Hepatocyte (in vitro differentiated cells): ENCODE measurements around the gene GUCY1A2. TPM values are rescaled to one million over a fixed set of nuclear protein-coding genes. Genes with fewer than 3 reads are reported as not detected.

Experiments used
- DNase-seq: peaks from one replicate; pipeline ENCODE4 v3.0.0-alpha.2; 2016; ENCODE audit warnings: low spot score
- H2AFZ ChIP-seq: fragments of 200-600 bp; sonication (generic); 2 replicates; pipeline ENCODE4 v1.6.0; 2016; ENCODE audit warnings: antibody characterized with exemption, mild to moderate bottlenecking
- H3K27ac ChIP-seq: fragments of 200-600 bp; sonication (generic); 2 replicates; pipeline ENCODE4 v1.5.1; 2016; ENCODE audit warnings: mild to moderate bottlenecking
- H3K27me3 ChIP-seq: fragments of 200-600 bp; sonication (generic); 2 replicates; pipeline ENCODE4 v1.6.1; 2016
- H3K36me3 ChIP-seq: fragments of 200-600 bp; sonication (generic); replicated peaks from 2 replicates; pipeline ENCODE4 v1.5.1; 2016; ENCODE audit warnings: low read depth; ENCODE audit not compliant: insufficient read depth
- H3K4me1 ChIP-seq: fragments of 200-600 bp; sonication (generic); 2 replicates; pipeline ENCODE4 v1.5.1; 2016; ENCODE audit warnings: mild to moderate bottlenecking, moderate library complexity; ENCODE audit not compliant: insufficient read depth
- H3K4me2 ChIP-seq: fragments of 200-600 bp; sonication (generic); 2 replicates; pipeline ENCODE4 v1.6.0; 2016
- H3K4me3 ChIP-seq: fragments of 200-600 bp; sonication (generic); 2 replicates; pipeline ENCODE4 v1.5.1; 2016; ENCODE audit warnings: mild to moderate bottlenecking
- H3K79me2 ChIP-seq: fragments of 200-600 bp; sonication (generic); 2 replicates; pipeline ENCODE4 v1.6.0; 2017; ENCODE audit warnings: mild to moderate bottlenecking
- H3K9me2 ChIP-seq: fragments of 200-600 bp; sonication (generic); replicated peaks from 2 replicates; pipeline ENCODE4 v1.6.0; 2017; ENCODE audit warnings: mild to moderate bottlenecking; ENCODE audit not compliant: insufficient read depth
- H3K9me3 ChIP-seq: fragments of 200-600 bp; sonication (generic); 2 replicates; pipeline ENCODE4 v1.5.1; 2016; ENCODE audit warnings: low read depth, mild to moderate bottlenecking
- H4K20me1 ChIP-seq: fragments of 200-600 bp; sonication (generic); 2 replicates; pipeline ENCODE4 v1.6.0; 2016; ENCODE audit warnings: mild to moderate bottlenecking; ENCODE audit not compliant: insufficient read depth, poor library complexity, severe bottlenecking
- EZH2 ChIP-seq: fragments of 200-600 bp; sonication (generic); IDR thresholded peaks from 2 replicates; pipeline ENCODE4 v1.6.1; 2016; ENCODE audit warnings: antibody characterized with exemption, mild to moderate bottlenecking, borderline replicate concordance
- EZH2phosphoT487 ChIP-seq: fragments of 200-600 bp; sonication (generic); IDR thresholded peaks from one replicate; pipeline ENCODE4 v1.6.1; 2018; ENCODE audit warnings: antibody characterized with exemption, mild to moderate bottlenecking, low read depth, moderate library complexity; ENCODE audit not compliant: unreplicated experiment, severe bottlenecking
- WGBS: methylation state at CpG from one replicate; pipeline ENCODE4 v1.1.6; 2016; ENCODE audit warnings: low lambda C conversion rate; ENCODE audit errors: missing lambda C conversion rate; 5-methylcytosine and 5-hydroxymethylcytosine counted together
- polyA plus RNA-seq: library from polyadenylated mRNA; unstranded; fragments of >200 nt; fragmentation: Nextera tagmentation; extraction: Ambion mirVana; gene quantifications from 2 replicates; pipeline ENCODE4 v1.2.1, GENCODE V29; 2016
- total RNA-seq: library from RNA; depleted of rRNA; stranded (reverse); fragments of >200 nt; gene quantifications from 2 replicates; pipeline ENCODE4 v1.2.3, GENCODE V29; 2014
- TF ChIP-seq, protein P1 (sequence below): fragments of 200-600 bp; sonication (generic); IDR thresholded peaks from 2 replicates; pipeline ENCODE4 v1.5.1; 2016; ENCODE audit warnings: antibody characterized with exemption, mild to moderate bottlenecking; ENCODE audit not compliant: poor library complexity

Gene GUCY1A2
- total and polyA plus RNA-seq, 2 experiments from 2014 or later, result 3.3 to 9.1 TPM

DNA sequence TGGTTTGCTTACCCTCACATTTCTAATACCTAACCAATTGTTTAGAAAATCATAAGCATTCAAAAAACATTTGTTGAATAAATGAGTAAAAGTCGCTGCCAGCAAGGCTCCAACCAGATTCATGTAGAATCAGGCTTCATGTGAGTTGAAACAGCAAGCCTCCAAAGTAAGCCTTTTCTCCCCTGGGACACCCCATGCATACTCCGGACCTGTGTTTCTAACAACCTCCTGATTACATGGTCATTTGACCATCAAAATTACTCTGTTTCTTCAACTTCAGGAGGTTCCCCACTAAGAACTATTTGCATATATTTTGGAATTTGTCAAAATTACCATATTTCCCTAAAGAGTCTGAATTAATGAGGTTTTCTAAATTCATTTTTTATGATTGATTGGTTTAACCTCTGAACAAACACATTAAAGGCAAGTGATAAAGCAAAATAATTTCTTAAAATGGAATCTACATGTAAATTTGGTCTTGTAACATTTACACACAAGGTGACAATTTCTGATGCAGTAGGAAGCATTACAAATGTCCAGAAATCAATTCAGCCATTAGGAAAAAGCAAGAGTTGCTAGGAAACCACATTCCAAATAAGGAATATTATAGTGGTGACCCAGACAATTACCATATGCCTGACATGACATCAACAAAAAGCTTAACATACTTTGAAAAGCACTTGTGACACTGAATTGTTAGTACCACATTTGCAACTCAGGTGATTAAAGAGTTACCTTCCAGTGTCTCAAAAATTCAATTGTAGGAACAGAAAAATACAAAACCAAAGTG, 252.6 kb downstream of the GUCY1A2 start:
- Histone ChIP-seq H2AFZ (no peak overlapping the region), H3K36me3 (no peaks in the 10 kb centered on the region), H3K9me2 (no peaks in the 10 kb centered on the region), H3K27ac (no peak overlapping the region), H3K79me2 (no peaks in the 10 kb centered on the region), H3K4me2 (no peak overlapping the region), H3K4me3 (no peak overlapping the region), H3K4me1 (no peaks in the 10 kb centered on the region), H4K20me1 (no peaks in the 10 kb centered on the region), H3K27me3 (no peaks in the 10 kb centered on the region), H3K9me3 (no peaks in the 10 kb centered on the region)
- TF ChIP-seq EZH2phosphoT487 (no peak), EZH2 (no peak)
- TF ChIP-seq, protein P1, sequence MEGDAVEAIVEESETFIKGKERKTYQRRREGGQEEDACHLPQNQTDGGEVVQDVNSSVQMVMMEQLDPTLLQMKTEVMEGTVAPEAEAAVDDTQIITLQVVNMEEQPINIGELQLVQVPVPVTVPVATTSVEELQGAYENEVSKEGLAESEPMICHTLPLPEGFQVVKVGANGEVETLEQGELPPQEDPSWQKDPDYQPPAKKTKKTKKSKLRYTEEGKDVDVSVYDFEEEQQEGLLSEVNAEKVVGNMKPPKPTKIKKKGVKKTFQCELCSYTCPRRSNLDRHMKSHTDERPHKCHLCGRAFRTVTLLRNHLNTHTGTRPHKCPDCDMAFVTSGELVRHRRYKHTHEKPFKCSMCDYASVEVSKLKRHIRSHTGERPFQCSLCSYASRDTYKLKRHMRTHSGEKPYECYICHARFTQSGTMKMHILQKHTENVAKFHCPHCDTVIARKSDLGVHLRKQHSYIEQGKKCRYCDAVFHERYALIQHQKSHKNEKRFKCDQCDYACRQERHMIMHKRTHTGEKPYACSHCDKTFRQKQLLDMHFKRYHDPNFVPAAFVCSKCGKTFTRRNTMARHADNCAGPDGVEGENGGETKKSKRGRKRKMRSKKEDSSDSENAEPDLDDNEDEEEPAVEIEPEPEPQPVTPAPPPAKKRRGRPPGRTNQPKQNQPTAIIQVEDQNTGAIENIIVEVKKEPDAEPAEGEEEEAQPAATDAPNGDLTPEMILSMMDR, result no peak
- 76% methylated on average over 2 of the region's 2 CpGs for WGBS
- DNase-seq, result no peak

DNA sequence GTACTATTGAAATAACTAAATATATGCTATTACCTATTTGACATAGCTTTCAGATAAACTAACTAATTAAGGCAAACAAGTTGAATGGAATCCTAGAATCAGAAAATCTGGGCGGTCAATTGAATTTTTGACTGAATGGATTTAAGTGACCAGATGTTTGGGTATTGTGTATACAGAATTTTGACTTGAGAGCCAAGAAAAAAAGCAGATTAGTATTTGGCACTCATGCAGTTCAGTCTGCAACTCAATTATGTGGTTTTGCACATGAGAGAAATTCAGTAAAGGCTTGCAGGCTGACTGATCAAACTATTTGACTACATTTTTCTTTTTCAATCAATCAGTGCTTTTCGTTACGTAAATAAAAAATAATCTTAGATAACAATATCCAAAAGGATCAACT, 254.8 kb downstream of the GUCY1A2 start:
- no peaks in the 10 kb centered on the region for H3K9me2 ChIP-seq
- no peaks in the 10 kb centered on the region for H3K4me1 ChIP-seq
- no peaks in the 10 kb centered on the region for H3K36me3 ChIP-seq
- H3K27ac ChIP-seq, result no peak overlapping the region
- H3K4me3 ChIP-seq, result no peak overlapping the region
- DNase-seq, result no peak
- TF ChIP-seq EZH2phosphoT487 (no peak), EZH2 (no peak)
- TF ChIP-seq, protein P1, result no peak
- 96% methylated on average over 3 of the region's 3 CpGs for WGBS
- no peaks in the 10 kb centered on the region for H3K27me3 ChIP-seq
- H4K20me1 ChIP-seq, result no peaks in the 10 kb centered on the region
- H3K9me3 ChIP-seq, result no peaks in the 10 kb centered on the region
- H3K4me2 ChIP-seq, result no peak overlapping the region
- no peaks in the 10 kb centered on the region for H3K79me2 ChIP-seq
- H2AFZ ChIP-seq, result no peak overlapping the region

DNA sequence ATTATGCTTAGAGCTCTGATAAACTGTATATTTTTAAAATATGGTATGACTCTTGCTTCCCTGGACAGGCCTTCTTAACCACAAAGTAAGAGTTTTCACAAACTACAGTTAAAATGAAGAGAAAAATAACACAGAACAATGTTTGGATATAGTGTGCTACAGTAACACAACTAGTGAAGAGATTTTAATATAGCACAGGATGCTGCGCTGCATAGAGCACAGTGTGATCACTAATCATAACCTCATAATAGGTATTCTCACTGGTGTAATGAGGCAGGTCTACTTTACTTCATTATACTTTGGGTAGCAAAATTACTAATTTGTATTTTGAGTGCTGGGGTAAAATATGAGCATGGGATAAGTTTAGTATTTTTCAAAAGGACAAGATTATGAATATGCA, 256.5 kb downstream of the GUCY1A2 start:
- 97% methylated on average over 1 of the region's 1 CpG for WGBS
- no peaks in the 10 kb centered on the region for H3K79me2 ChIP-seq
- H3K4me2 ChIP-seq, result no peak overlapping the region

More for the DNA sequence above, 256.5 kb downstream of the GUCY1A2 start:
- Histone ChIP-seq H2AFZ (no peak overlapping the region), H3K9me3 (no peaks in the 10 kb centered on the region), H3K9me2 (no peaks in the 10 kb centered on the region), H3K27me3 (no peaks in the 10 kb centered on the region), H3K4me1 (no peaks in the 10 kb centered on the region), H3K4me3 (no peak overlapping the region), H4K20me1 (no peaks in the 10 kb centered on the region), H3K27ac (no peak overlapping the region), H3K36me3 (no peaks in the 10 kb centered on the region)
- no peak for DNase-seq
- TF ChIP-seq EZH2 (no peak), EZH2phosphoT487 (no peak)
- TF ChIP-seq, protein P1, result no peak
